AG08395 (cell line): ENCODE results near the gene ITIH1.

ENCODE experiments used
- DNase-seq: peaks from one replicate; pipeline ENCODE4 v3.0.0; 2012; ENCODE audit warnings: mixed read lengths, low spot score

The ITIH1 gene

GRCh38 chr3:52789746-52790040 lies 12.3 kb downstream of the ITIH1 start:
- DNase-seq, result no peak

GRCh38 chr3:52790337-52790736 lies 12.9 kb downstream of the ITIH1 start:
- no peak for DNase-seq

GRCh38 chr3:52790741-52791140 lies 13.3 kb downstream of the ITIH1 start:
- no peak for DNase-seq

DNA sequence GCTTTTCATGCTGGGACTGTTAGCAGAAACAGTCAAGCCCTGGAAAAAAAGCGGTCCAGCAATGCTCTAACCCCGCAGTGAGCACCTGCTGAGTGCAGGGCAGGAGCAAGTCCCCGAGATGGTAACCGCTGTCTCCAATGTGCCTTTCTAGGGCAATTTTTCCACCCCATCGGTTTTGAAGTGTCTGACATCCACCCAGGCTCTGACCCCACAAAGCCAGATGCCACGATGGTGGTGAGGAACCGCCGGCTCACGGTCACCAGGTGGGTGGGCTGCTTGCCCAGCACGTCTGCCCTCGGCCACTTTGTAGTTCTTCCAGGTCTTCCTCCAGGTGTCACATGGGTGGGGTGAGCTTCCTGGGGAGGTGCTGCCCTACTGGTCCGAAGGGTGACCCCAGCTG lies 14.0 kb downstream of the ITIH1 start:
- DNase-seq, result no peak

GRCh38 chr3:52791928-52792327 lies 14.5 kb downstream of the ITIH1 start:
- DNase-seq, result no peak

GRCh38 chr3:52792413-52792812 lies 15.0 kb downstream of the ITIH1 start:
- DNase-seq, result no peak

DNA sequence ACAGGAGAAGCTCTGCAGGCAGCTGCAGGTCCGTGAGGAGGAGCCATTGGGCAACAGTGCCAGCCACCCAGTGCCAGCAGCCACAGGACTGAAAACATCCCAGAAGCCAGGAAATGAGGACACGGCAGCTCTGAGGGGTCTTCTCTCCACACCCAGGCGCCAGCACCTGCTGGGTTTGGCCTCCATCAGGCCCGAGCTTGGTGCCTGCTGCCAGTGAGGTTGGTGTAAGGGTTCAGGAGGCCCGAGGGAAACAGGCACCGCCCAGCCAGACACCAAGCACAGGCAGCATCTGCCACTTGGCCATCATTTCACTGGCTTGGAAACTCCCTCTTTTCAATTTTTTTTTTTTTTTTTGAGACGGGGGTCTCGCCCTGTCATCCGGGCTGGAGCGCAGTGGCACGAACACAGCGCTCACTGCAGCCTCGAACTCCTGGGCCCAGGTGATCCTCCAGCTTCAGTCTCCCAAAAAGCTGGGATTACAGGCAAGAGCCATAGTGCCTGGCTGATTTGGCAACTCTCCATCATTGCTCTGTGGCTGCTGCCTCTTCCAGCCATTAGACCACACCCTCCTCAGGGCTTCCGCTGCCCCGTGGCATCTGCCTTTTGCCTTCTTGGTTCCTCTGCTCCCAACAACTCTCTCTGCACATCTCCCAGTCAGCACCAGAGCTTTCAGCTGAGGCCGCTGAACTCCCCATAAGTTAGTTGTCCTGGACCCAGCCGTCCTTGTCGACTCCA lies 15.7 kb downstream of the ITIH1 start:
- peak; percentile 65 for DNase-seq

DNA sequence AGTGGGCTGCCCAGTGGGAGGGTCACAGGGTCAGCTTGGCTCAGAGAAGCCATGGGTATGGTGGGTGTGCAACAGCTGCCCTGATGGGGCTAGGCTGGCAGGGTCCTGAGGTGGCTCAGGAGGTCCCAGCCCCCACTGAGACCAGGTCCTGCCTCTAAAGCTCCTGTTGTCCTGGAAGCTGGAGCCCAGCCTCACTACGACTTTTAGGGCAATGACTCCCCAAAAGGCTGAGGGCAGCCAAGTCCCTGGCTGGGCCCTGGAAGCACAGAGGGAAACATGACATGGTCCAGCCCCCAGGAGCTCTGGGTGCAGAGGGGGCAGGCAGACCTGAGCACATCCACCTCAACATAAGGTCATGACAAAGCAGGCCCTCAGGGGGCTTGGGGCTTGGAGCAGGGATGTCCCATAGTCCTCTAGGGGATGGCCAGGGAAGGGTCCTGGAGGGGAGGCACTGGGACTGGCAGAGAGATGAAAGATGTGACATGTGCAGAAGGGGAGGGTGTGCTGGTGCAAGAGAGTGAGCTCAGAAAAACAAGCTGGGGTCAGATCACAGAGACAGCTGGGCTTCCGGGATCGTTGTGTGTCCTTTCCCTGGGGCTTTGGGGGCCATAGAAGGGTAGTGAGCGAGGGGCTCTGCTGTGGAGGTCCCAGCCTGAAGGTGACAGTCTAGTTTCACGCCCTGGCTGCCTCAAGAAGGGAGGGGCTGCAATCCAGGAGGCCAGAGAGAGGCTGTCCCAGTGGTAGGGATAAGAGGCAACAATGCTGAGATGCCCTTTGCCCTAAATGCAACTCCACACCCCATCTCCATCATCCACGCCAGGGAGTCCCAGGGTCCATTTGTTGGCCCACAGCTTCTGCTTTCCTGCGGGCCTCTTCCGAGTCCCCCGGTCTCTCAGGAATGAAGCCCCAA lies 16.6 kb downstream of the ITIH1 start:
- DNase-seq, result no peak

DNA sequence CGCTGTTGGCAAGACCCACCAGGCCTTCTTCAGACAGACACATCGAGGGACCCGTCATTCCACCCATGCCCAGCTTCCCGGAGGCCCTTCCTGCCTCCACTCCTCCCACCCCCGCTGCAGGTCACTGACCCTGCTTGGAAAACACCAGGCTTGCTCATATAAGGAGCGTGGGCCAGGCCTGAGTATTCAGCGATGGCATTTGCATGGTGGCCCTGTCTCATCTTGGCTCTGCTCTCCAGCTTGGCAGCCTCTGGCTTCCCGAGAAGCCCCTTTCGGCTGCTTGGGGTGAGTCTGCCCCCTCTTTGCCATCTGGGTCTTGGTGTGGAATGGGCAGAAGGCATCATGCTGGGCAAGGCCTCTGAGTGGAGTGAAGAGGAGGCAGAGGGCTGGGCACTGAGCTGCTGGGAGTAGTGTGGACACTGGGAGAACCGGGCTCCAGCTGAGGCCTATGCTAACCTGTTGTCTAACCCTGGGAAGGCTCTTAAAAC lies 17.3 kb downstream of the ITIH1 start, which contains the start of gene ITIH3:
ITIH3 (plus strand) TSS at position 185 of the 488 bp plus-strand sequence; CDS start at position 193, 8 bp downstream.
- DNase-seq, result no peak

GRCh38 chr3:52795298-52795900 lies 18.0 kb downstream of the ITIH1 start:
- no peak for DNase-seq

DNA sequence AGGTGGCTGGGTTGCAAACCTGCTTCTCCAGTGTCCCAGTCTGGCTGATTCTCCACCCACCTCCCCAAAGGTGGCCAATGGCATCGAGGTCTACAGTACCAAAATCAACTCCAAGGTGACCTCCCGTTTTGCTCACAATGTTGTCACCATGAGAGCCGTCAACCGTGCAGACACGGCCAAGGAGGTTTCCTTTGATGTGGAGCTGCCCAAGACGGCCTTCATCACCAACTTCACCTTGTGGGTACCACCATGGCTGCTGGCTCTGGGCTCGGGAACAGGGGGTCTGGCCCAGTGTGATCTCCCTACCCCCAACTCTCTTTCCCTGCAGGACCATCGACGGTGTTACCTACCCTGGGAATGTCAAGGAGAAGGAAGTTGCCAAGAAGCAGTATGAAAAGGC lies 19.0 kb downstream of the ITIH1 start:
- no peak for DNase-seq

DNA sequence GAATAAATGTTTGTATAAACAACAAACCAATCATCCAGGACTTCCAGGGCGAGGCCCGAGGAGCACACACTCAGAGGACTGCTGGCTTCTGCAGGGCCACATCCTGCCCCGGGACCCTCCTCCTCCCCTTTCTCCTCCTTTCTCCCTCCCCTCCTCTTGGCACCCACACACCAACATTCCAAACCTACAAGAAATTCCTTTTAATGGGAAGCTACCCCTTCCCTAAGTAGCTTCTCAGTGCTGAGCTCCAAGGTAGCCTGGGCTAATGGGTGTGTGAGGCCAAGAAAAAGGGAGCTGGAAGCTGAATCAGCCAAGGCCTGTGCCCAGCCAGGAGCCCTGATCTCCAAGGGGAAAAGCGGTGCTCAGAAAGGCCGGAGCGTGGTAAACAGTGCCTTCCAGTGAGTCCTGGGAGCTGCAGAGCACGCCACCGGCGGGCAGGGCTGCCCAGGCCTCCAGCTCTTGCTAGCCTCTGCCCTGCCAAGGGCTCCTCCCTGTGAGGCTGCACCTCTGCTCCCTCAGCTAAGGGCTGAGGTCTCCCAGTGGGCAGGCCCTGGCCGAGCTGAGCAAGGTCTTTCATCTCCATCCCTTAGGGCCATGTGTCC lies 21.1 kb downstream of the ITIH1 start:
- DNase-seq, result no peak

DNA sequence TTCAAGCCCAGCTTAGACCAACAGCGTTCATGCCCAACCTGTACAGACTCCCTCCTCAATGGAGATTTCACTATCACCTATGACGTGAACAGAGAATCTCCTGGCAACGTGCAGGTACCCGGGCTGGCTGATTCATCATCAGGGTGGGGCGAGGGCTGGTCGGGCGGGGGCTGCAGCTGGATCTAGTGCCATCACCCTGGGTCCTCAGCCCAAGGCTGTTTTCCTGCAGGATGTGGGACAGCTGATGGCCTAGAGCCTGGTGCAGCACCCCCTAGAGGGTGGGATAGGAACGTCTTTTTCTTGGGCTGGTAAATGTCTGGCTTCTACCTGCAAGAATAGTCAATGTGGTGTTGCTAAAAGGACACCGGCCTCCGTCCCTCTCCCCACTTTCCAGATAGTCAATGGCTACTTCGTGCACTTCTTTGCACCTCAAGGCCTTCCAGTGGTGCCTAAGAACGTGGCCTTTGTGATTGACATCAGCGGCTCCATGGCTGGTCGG lies 21.6 kb downstream of the ITIH1 start:
- no peak for DNase-seq

GRCh38 chr3:52800079-52800478 lies 22.7 kb downstream of the ITIH1 start:
- DNase-seq, result no peak

- DNase-seq, result peak; percentile 26
These were observed 24.4 kb downstream of the ITIH1 start for GRCh38 chr3:52801839-52802238.

DNA sequence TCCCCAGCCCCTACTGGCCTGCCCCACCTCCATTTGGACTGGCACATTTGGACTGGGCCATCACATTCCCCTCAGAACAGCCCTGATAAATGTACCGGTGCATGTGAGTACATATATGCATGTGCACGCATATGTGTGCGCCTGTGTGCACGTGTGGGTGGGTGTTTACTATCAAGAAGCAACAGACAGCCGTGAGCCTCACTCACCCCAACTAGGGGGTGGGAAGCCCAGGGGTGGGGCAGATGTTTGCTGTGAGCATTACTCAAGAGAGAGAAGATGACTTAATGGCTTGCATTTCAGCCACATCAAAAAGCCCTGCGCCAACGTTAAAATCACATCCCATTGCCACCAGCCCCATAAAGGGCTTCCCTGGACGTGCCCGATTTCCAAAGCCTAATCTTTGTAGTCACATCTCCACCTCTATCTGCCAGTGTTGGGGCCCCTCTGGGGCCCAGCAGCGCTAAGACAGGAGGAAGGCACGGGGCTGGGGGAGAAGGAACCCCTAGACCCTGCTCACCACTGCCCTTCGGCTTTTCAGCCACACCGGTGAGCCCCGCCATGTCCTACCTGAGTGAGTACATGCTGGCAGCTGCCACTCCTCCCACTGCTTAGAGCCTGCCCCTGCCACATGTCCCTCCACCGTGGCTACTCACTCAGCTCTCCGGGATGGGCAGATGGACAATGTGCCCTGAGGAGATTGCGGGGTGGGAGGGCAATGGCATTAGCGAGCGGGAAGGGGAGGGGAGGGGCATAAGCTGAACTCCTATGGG lies 28.1 kb downstream of the ITIH1 start:
- no peak for DNase-seq

DNA sequence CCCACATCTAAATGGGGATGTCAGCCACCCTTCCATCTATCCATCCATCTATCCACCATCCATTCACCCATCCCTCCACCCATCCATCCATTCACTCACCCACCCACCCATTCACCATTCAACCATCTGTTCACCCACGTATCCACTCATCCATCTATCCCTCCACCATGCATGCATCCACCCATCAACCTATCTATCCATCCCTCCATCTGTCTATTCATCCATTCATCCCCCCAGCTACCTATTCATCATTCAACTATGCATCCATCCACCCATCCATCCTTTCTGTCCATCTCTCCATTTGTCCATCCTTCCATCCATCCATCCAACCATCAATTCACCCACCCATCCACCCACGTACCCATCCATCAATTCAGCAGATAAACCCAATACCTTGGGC lies 31.8 kb downstream of the ITIH1 start:
- no peak for DNase-seq

- DNase-seq, result no peak
These were observed 32.4 kb downstream of the ITIH1 start for GRCh38 chr3:52809662-52810377.

- DNase-seq, result no peak
These were observed 33.5 kb downstream of the ITIH1 start for GRCh38 chr3:52810923-52811322.

- DNase-seq, result no peak
These were observed 34.1 kb downstream of the ITIH1 start for GRCh38 chr3:52811452-52812011.
